COLO668 (cell line): ENCODE measurements around the gene MTERF1.
"Not testable (repeated sequence)": the region's sequence is repeated elsewhere in the genome, so short reads cannot be mapped to it uniquely, and the experiment has no call there.

Experiments
- DNase-seq: peaks from one replicate; lab custom pipeline; 2025; ENCODE audit not compliant: unreplicated experiment; lab: John Stamatoyannopoulos, UW

Gene MTERF1, protein sequence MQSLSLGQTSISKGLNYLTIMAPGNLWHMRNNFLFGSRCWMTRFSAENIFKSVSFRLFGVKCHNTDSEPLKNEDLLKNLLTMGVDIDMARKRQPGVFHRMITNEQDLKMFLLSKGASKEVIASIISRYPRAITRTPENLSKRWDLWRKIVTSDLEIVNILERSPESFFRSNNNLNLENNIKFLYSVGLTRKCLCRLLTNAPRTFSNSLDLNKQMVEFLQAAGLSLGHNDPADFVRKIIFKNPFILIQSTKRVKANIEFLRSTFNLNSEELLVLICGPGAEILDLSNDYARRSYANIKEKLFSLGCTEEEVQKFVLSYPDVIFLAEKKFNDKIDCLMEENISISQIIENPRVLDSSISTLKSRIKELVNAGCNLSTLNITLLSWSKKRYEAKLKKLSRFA

DNA sequence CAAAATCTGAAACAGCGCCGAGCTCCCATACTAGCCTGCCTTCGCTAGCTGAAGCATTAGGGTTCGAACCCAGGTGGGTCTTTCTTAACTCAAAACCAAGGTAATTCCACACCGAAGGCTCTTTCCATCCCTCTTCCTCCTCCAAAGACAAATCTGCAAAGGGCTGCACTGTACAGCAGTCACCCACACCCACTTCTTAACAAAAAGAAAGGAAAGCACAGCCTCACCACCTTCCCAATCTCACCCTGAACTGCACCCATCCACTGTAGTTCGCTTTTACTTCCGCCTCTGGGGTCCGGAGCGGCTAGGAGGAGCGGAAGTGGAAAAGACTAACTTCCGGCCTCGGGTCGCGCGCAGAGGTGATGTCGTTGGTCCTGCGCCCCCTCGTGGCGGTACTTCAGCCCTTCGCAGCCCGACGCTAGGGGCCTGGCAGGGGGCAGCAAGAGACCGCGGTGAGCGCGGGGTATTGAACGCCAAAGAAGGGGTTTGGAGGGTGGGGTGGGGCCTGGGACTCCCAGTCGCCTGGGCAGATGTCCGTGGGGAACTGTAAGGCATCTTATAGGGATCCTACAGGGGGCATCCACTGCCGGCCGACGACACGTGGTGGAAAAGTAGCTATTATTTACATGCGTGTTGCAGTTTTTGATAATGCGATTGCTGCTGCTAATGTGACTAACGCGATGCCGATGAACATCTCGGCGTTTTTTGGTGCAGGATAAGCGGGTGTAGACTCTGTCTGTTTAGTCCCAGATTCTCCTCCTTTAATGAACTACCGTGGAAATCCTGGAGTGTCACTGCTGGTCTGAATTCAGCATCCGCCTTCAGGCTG is at the start of gene MTERF1:
Gene MTERF1, minus strand, starts transcription at position 290 of the 829 bp plus-strand sequence. CDS start 619 bp downstream, outside the sequence.
- DNase-seq, result peak; percentile 96

DNA sequence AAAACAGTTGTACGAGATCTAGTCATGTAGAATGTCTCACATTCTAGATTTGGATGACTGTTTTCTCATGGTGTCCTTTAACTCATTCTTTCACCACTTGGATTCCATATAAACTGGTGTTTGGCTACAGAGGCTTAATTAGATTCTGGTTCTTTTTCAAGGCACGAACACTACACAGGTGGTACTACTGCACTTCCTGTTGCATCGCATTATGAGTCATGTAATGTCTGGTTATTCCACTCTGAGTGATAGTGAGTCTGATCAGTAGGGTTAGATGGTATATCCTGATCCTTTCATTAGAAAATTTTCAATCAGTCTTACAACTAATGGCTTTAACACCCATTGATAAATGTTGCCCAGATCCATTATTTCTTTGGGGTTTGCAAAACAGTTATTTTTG is 49.0 kb upstream of the MTERF1 start:
- DNase-seq, result no peak

DNA sequence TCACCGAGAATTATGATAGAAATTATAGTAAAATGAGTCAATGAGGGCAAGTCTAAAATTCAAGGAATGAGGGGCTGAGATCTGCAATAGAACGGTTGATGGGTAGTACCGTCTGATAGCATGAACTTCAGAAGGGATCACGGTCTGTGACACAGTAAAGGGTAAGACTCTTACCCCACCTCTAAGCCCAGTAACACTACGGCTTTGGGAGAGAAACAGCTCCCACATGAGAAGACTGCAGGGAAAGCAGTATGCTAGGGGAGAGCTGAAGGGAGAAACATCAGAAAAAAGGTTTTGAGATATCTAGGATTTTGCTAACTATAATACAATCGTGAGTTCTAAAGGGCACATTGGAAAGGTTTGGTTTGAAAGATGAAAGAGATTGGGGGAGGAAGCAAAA is 47.4 kb upstream of the MTERF1 start:
- DNase-seq, result no peak

- no peak for DNase-seq
Observed at GRCh38 chr7:91922857-91923256, 42.4 kb upstream of the MTERF1 start.

DNA sequence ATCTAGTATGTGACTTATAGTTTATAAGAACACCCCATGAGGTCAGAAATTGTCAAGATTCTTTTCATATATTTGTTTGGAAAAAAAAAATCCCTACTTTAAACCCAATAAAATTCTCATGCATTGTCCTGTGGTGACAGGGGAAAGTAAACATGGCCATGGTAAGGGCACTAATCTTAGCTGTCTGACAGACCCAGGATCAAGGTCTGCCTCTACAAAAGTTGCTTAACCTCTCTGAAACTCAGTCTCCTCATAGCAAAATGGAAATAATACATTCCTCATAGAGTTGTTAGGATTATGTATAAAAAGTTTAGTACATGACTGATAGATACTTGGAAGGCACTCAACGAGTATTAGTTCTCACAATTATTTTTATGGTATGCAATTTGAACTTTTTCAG is 37.9 kb upstream of the MTERF1 start:
- DNase-seq, result no peak

DNA sequence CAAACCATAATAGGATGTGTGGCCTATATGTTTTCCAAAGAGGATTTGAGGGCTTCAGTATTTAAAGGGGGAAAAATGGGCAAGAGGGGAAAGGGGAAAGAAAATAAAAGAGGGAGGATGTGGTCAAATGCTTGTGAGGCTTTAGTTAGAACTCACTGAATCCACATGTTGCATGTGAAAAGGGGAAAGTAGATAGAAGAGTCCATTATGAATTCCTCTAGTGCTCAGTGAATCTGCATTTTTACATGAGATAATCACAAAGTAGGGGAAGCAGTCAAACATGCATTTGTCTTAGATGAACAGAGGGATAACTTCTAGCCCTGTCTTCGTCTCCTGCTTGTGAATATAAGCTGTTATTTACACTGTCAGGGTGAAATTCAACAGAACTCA is 35.5 kb upstream of the MTERF1 start:
- no peak for DNase-seq

- no peak for DNase-seq
Observed at GRCh38 chr7:91915401-91916050, 35.0 kb upstream of the MTERF1 start.

GRCh38 chr7:91913612-91914011 is 33.1 kb upstream of the MTERF1 start:
- no peak for DNase-seq

DNA sequence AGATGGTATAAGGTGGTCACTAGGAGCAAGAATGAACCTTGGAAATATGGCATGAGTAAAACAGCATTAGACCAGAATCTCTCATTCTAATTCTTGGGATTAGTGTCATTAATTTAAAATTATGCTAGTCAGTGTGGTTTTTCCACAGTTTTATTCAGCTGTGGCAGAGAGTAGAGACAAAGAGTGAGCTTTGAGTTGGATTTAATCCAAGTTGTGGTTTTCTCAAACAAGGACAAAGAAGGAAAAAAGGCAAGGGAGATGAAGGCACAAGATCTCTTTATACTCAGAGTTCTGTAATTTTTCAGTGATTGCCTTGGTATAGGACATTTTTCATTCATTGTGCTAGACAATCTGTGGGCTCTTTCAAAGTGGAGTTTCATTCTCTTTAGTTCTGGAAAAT is 32.0 kb upstream of the MTERF1 start:
- no peak for DNase-seq

DNA sequence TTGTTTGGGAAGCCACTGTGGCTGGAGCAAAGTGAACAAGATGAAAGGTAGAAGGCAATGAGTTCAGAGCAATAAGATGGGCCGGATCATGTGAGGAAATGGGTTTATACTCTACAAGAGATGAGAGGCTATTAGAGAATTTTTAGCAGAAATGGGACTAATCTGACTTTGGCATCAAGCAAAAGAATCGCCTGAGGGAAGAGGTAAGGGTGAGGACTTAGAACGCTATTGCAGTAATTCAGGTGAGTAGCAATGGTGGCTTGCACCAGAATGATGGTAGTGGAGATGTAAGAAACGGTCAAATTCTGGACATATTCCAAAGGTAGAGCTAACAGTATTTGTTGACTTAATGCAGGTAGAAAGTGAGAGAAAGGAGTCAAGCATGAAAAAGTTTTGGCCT is 30.6 kb upstream of the MTERF1 start:
- DNase-seq, result no peak

DNA sequence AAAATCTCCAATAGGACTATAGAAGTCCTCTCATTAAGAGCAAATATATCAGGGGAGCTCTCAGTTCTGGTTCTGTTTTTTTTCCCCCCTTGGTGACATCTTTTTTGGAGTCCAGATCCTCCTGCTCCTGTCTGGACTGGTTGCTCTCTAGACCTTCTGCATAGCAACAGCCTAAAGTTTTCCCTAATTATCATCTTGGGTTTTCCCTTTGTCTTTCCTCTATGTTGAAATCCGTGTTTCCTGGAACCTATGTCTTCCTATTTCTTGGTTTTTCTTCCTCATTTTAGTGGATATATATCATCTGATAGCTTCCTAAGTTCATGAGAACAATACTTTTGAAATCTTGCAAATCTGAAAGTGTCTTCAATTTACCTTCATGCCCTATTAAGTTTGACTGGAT is 29.7 kb upstream of the MTERF1 start:
- no peak for DNase-seq

- DNase-seq, result no peak
Observed at GRCh38 chr7:91899563-91899962, 19.1 kb upstream of the MTERF1 start.

- no peak for DNase-seq
Observed at GRCh38 chr7:91898240-91898992, 17.9 kb upstream of the MTERF1 start.

DNA sequence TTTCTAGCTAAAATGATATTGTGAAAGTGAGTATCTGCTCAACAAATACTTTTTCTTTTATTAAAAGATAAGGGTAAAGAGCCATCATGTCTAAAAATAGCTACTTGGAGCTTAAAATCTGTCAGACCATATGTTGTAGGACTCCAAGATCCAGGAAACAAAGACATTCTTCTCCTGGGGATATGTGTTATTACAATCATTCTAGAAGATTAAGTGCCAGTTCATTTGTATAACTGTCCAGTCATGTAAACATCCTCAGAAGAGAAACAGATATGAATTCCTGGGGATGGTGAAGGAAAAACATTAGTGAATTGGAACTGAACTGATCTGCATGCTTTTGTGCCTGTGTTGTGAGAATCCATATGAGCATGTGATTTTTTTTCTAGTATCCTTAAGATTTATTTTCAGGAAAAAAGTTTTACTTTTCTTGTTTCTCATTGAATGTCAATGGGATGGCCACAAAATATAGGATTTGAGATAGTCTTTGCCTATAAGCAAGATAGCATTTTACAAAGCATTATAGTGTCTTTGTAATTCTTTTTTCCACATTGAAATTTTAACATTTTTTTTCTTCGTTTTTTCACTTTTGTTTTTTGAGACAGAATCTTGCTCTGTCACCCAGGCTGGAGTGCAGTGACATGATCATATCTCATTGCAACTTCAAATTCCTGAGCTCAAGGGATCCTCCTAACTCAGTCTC is 14.4 kb upstream of the MTERF1 start:
- no peak for DNase-seq

- not testable (repeated sequence) for DNase-seq
Observed at GRCh38 chr7:91893699-91894098, 13.2 kb upstream of the MTERF1 start.

GRCh38 chr7:91892821-91893340 is 12.4 kb upstream of the MTERF1 start:
- DNase-seq, result no peak

GRCh38 chr7:91892099-91892705 is 11.7 kb upstream of the MTERF1 start:
- DNase-seq, result no peak

GRCh38 chr7:91888271-91889175 is 8.0 kb upstream of the MTERF1 start:
- DNase-seq, result not testable (repeated sequence)
